Vagina (tissue), 2 donors: ENCODE measurements around the gene ATP6V1A. TPM values are rescaled to one million over a fixed set of nuclear protein-coding genes. Genes with fewer than 3 reads are reported as not detected.

Source experiments
- DNase-seq, 2 donors: peaks; one replicate each; pipeline ENCODE4 v3.0.0-alpha.2; 2017; ENCODE audit errors: extremely low spot score in 2 of 2
- H3K27ac ChIP-seq: fragments of 200-600 bp; sonication (generic); one replicate; pipeline ENCODE4 v1.5.1; 2019
- H3K27me3 ChIP-seq: fragments of 200-600 bp; sonication (generic); one replicate; pipeline ENCODE4 v1.5.1; 2019
- H3K36me3 ChIP-seq, 2 donors: fragments of 200-600 bp; sonication (generic); one replicate each; pipeline ENCODE4 v1.5.1; 2017 to 2019
- H3K4me1 ChIP-seq: fragments of 200-600 bp; sonication (generic); one replicate; pipeline ENCODE4 v1.5.1; 2019
- H3K4me3 ChIP-seq, 2 donors: fragments of 200-600 bp; sonication (generic); 1 replicate in 1 of 2; 2 replicates in 1 of 2; pipeline ENCODE4 v1.5.1; 2016 to 2019
- H3K9me3 ChIP-seq: fragments of 200-600 bp; sonication (generic); one replicate; pipeline ENCODE4 v1.5.1; 2019
- CTCF ChIP-seq, 3 experiments: fragments of 450-650 bp in 2 of 3; fragments of 200-600 bp in 1 of 3; sonication (generic) in 1 of 3; IDR thresholded peaks; one replicate each; pipeline ENCODE4 v1.5.1; 2017 to 2019; ENCODE audit warnings: antibody characterized with exemption in 3 of 3, mild to moderate bottlenecking in 2 of 3, moderate library complexity in 2 of 3
- POLR2A ChIP-seq, 2 donors: fragments of 450-650 bp; IDR thresholded peaks; one replicate each; pipeline ENCODE4 v1.6.1; 2017; ENCODE audit warnings: antibody characterized with exemption in 2 of 2, mild to moderate bottlenecking in 2 of 2, moderate library complexity in 2 of 2
- POLR2AphosphoS5 ChIP-seq, 2 donors: sonication (generic); formaldehyde crosslinking; IDR thresholded peaks; one replicate each; pipeline ENCODE4 v1.9.0; 2017; ENCODE audit warnings: antibody characterized with exemption in 2 of 2, mild to moderate bottlenecking in 2 of 2, low read depth in 1 of 2; ENCODE audit not compliant: insufficient read depth in 1 of 2
- intact Hi-C: fragments of 100-400 bp; cut with DNase I; formaldehyde crosslinking; loops from one replicate; pipeline ENCODE4 v1.15.1; 2023
- total RNA-seq: library from RNA; depleted of rRNA; stranded (reverse); fragments of >200 nt; gene quantifications from one replicate; pipeline ENCODE4 v1.2.3, GENCODE V29; 2016

Gene ATP6V1A
- total RNA-seq, 1 donor from 2014 or later = 28.5 TPM

GRCh38 chr3:113731694-113732093 is 15.1 kb upstream of the ATP6V1A start:
- no peak for TF ChIP-seq POLR2A (IDR thresholded peaks at IDR 0.05)
- no peak for TF ChIP-seq CTCF (IDR thresholded peaks at IDR 0.05)
- TF ChIP-seq POLR2AphosphoS5 (IDR thresholded peaks at IDR 0.05; ENCODE audit: insufficient read depth in 1 of 2, low read depth in 1 of 2) = no peak
- H3K4me1 ChIP-seq = peaks cover 3% of the 10 kb centered on the region
- no peak overlapping the region for H3K4me3 ChIP-seq
- no peak overlapping the region for H3K27ac ChIP-seq
- no peaks in the 10 kb centered on the region for H3K9me3 ChIP-seq
- H3K36me3 ChIP-seq = no peaks in the 10 kb centered on the region
- DNase-seq = no peak
- intact Hi-C loops = no loop called here
- no peaks in the 10 kb centered on the region for H3K27me3 ChIP-seq

DNA sequence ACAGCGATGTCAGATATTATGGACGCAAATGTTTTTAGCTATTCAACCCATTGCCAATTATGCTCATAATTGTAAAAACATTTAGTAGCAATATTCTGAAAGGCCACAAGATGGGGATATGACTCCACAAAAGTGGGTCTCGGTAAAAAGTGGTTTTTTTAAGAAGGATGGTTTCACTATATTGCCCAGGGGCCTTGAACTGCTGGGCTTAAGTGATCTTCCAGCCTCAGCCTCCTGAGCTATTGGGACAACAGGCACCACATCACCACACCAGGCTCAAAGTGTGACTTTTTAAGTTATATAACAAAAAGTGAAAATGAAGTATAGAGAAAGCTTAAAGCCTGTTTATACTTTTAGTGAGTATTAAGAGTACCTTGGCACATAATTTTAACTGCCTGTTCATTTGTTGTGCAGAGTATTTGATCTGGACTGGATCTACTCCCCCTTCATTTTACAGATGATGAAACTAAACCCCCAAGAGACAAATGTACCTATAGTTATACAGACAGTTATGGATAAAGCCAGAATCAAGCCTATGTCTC is 10.2 kb upstream of the ATP6V1A start:
- no peaks in the 10 kb centered on the region for H3K9me3 ChIP-seq
- H3K36me3 ChIP-seq = no peaks in the 10 kb centered on the region
- no peak overlapping the region for H3K27ac ChIP-seq
- H3K4me1 ChIP-seq = peaks cover 32% of the 10 kb centered on the region
- no peak overlapping the region for H3K4me3 ChIP-seq
- no peaks in the 10 kb centered on the region for H3K27me3 ChIP-seq
- DNase-seq = no peak
- intact Hi-C loops = no loop called here
- TF ChIP-seq POLR2AphosphoS5 (IDR thresholded peaks at IDR 0.05; ENCODE audit: insufficient read depth in 1 of 2, low read depth in 1 of 2) (peak in 1 of 2 donors; percentile 45), POLR2A (IDR thresholded peaks at IDR 0.05) (no peak), CTCF (IDR thresholded peaks at IDR 0.05) (peak; percentile 49 to 79 (median 77))

DNA sequence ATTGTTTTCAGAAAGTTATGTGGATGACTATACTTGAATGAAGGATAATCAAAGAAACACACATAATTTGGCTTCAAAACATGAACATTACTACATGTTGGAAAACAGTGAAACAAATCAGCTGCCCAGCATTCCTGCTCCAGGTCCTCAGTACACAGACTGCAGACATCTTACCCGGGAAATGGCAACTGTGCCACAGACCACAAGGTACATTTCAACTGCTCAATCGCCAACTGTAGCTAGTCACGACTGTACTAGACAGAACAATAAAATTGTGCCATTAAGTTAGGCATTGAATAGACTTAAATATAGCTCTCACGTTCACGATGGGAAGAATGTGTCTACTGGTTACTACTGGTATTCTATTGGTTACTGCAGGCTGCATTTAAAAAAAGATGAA is 5.7 kb upstream of the ATP6V1A start:
- intact Hi-C loops = no loop called here
- Histone ChIP-seq H3K4me3 (no peak overlapping the region), H3K36me3 (no peaks in the 10 kb centered on the region), H3K9me3 (no peaks in the 10 kb centered on the region), H3K27me3 (no peaks in the 10 kb centered on the region), H3K27ac (no peak overlapping the region), H3K4me1 (peaks cover 64% of the 10 kb centered on the region)
- no peak for TF ChIP-seq POLR2AphosphoS5 (IDR thresholded peaks at IDR 0.05; ENCODE audit: insufficient read depth in 1 of 2, low read depth in 1 of 2)
- no peak for TF ChIP-seq POLR2A (IDR thresholded peaks at IDR 0.05)
- no peak for DNase-seq

GRCh38 chr3:113741620-113742019 is 5.2 kb upstream of the ATP6V1A start:
- H3K27me3 ChIP-seq = no peaks in the 10 kb centered on the region
- DNase-seq = no peak
- no peaks in the 10 kb centered on the region for H3K9me3 ChIP-seq
- intact Hi-C loops = no loop called here
- H3K4me1 ChIP-seq = peaks cover 62% of the 10 kb centered on the region
- no peak overlapping the region for H3K27ac ChIP-seq
- no peak overlapping the region for H3K4me3 ChIP-seq
- H3K36me3 ChIP-seq = no peaks in the 10 kb centered on the region
- TF ChIP-seq POLR2A (IDR thresholded peaks at IDR 0.05) = no peak

- Histone ChIP-seq H3K9me3 (no peaks in the 10 kb centered on the region), H3K36me3 (no peaks in the 10 kb centered on the region), H3K4me1 (peaks cover 67% of the 10 kb centered on the region), H3K27me3 (no peaks in the 10 kb centered on the region), H3K4me3 (no peak overlapping the region), H3K27ac (no peak overlapping the region)
- DNase-seq = no peak
- intact Hi-C loops = no loop called here
- TF ChIP-seq POLR2AphosphoS5 (IDR thresholded peaks at IDR 0.05; ENCODE audit: insufficient read depth in 1 of 2, low read depth in 1 of 2) = no peak
- no peak for TF ChIP-seq CTCF (IDR thresholded peaks at IDR 0.05)
- no peak for TF ChIP-seq POLR2A (IDR thresholded peaks at IDR 0.05)
Measured at GRCh38 chr3:113743006-113743630, 3.7 kb upstream of the ATP6V1A start.
